H9 (cell line): ENCODE data around the gene IQGAP3. TPM values are rescaled to one million over a fixed set of nuclear protein-coding genes. Genes with fewer than 3 reads are reported as not detected.

Source experiments
- DNase-seq: peaks from one replicate; pipeline ENCODE4 v3.0.0-alpha.2; 2017
- H2AFZ ChIP-seq: one replicate; pipeline ENCODE4 v1.6.1; 2013; ENCODE audit warnings: mild to moderate bottlenecking, low read length, control low read depth, moderate library complexity
- H2AK5ac ChIP-seq: 2 replicates; pipeline ENCODE4 v1.6.1; 2013; ENCODE audit warnings: low read length, control low read depth, mixed read lengths; ENCODE audit not compliant: insufficient read length
- H2BK120ac ChIP-seq: one replicate; pipeline ENCODE4 v1.6.1; 2013; ENCODE audit warnings: low read depth, mild to moderate bottlenecking, low read length, control low read depth, inconsistent platforms; ENCODE audit not compliant: poor library complexity, severe bottlenecking
- H2BK12ac ChIP-seq: 2 replicates; pipeline ENCODE4 v1.6.1; 2013; ENCODE audit warnings: low read length, control low read depth, mixed read lengths, low read depth; ENCODE audit not compliant: insufficient read length
- H2BK15ac ChIP-seq: 2 replicates; pipeline ENCODE4 v1.6.1; 2013; ENCODE audit warnings: low read depth, low read length, control low read depth
- H2BK20ac ChIP-seq: one replicate; pipeline ENCODE4 v1.6.1; 2013; ENCODE audit warnings: low read depth, mild to moderate bottlenecking, low read length, control low read depth, inconsistent platforms; ENCODE audit not compliant: poor library complexity, severe bottlenecking
- H2BK5ac ChIP-seq: 2 replicates; pipeline ENCODE4 v1.6.1; 2013; ENCODE audit warnings: low read length, control low read depth, mixed read lengths; ENCODE audit not compliant: insufficient read length
- H3K14ac ChIP-seq: 2 replicates; pipeline ENCODE4 v1.6.1; 2013; ENCODE audit warnings: low read length, control low read depth; ENCODE audit not compliant: insufficient read depth
- H3K18ac ChIP-seq: 2 replicates; pipeline ENCODE4 v1.6.1; 2013; ENCODE audit warnings: low read depth, mild to moderate bottlenecking, mixed read lengths, low read length, control low read depth; ENCODE audit not compliant: insufficient read length
- H3K23ac ChIP-seq: 2 replicates; pipeline ENCODE4 v1.6.1; 2013; ENCODE audit warnings: low read length, control low read depth, mixed read lengths, low read depth; ENCODE audit not compliant: insufficient read length
- H3K23me2 ChIP-seq: 2 replicates; pipeline ENCODE4 v1.6.1; 2013; ENCODE audit warnings: low read depth, mild to moderate bottlenecking, mixed read lengths, low read length, control low read depth; ENCODE audit not compliant: insufficient read length, poor library complexity, severe bottlenecking
- H3K27ac ChIP-seq: 2 replicates; pipeline ENCODE4 v1.5.1; 2013; ENCODE audit warnings: low read length, control low read depth, mixed read lengths, low read depth; ENCODE audit not compliant: insufficient read length
- H3K27me3 ChIP-seq: 2 replicates; pipeline ENCODE4 v1.6.1; 2013; ENCODE audit warnings: low read length, control low read depth, inconsistent platforms; ENCODE audit not compliant: insufficient read depth
- H3K4ac ChIP-seq: 2 replicates; pipeline ENCODE4 v1.6.1; 2013; ENCODE audit warnings: low read depth, mild to moderate bottlenecking, control low read depth, inconsistent platforms, low read length, moderate library complexity
- H3K4me1 ChIP-seq: 2 replicates; pipeline ENCODE4 v1.6.1; 2013; ENCODE audit warnings: low read length, control low read depth, inconsistent platforms; ENCODE audit not compliant: insufficient read depth
- H3K4me2 ChIP-seq: 2 replicates; pipeline ENCODE4 v1.6.1; 2013; ENCODE audit warnings: low read length, control low read depth, mixed read lengths; ENCODE audit not compliant: insufficient read length, insufficient read depth
- H3K56ac ChIP-seq: 2 replicates; pipeline ENCODE4 v1.6.1; 2013; ENCODE audit warnings: low read depth, mild to moderate bottlenecking, mixed read lengths, low read length, control low read depth; ENCODE audit not compliant: insufficient read length
- H3K79me1 ChIP-seq: 2 replicates; pipeline ENCODE4 v1.6.1; 2013; ENCODE audit warnings: low read depth, mild to moderate bottlenecking, moderate library complexity, low read length, control low read depth, inconsistent platforms; ENCODE audit not compliant: insufficient read depth, poor library complexity, severe bottlenecking
- H3K79me2 ChIP-seq: 2 replicates; pipeline ENCODE4 v1.6.1; 2013; ENCODE audit warnings: low read length, control low read depth, inconsistent platforms; ENCODE audit not compliant: insufficient read depth
- H3K9ac ChIP-seq: 2 replicates; pipeline ENCODE4 v1.6.1; 2013; ENCODE audit warnings: low read length, control low read depth, mixed read lengths; ENCODE audit not compliant: insufficient read length; ENCODE audit errors: extremely low read depth
- H3K9me3 ChIP-seq: one replicate; pipeline ENCODE4 v1.6.1; 2013; ENCODE audit warnings: low read depth, low read length, inconsistent platforms; ENCODE audit not compliant: control insufficient read depth
- H3T11ph ChIP-seq: one replicate; pipeline ENCODE4 v1.6.1; 2013; ENCODE audit warnings: mild to moderate bottlenecking, low read length, control low read depth, inconsistent platforms
- H4K20me1 ChIP-seq: one replicate; pipeline ENCODE4 v1.6.1; 2013; ENCODE audit not compliant: control insufficient read depth, insufficient read length, insufficient read depth
- H4K5ac ChIP-seq: 2 replicates; pipeline ENCODE4 v1.6.1; 2013; ENCODE audit warnings: low read depth, mild to moderate bottlenecking, mixed read lengths, low read length, control low read depth; ENCODE audit not compliant: insufficient read length
- H4K8ac ChIP-seq: replicated peaks from 2 replicates; pipeline ENCODE4 v1.6.1; 2013; ENCODE audit warnings: low read length, control low read depth, mixed read lengths, low read depth; ENCODE audit not compliant: insufficient read length
- H4K91ac ChIP-seq: 2 replicates; pipeline ENCODE4 v1.6.1; 2013; ENCODE audit warnings: low read depth, mild to moderate bottlenecking, moderate library complexity, mixed read lengths, low read length, control low read depth; ENCODE audit not compliant: insufficient read length
- H3K27ac Mint-ChIP-seq, 3 experiments: 2 replicates in 2 of 3; 3 replicates in 1 of 3; pipeline ENCODE4 v1.8.0; 2020 to 2021; ENCODE audit warnings: mixed read lengths in 3 of 3, mild to moderate bottlenecking in 1 of 3, moderate library complexity in 1 of 3
- H3K27me3 Mint-ChIP-seq: 2 replicates; pipeline ENCODE4 v1.8.0; 2021; ENCODE audit warnings: low read depth, mild to moderate bottlenecking, moderate library complexity, mixed read lengths
- H3K36me3 Mint-ChIP-seq, 3 experiments: 2 replicates in 2 of 3; 3 replicates in 1 of 3; pipeline ENCODE4 v1.8.0; 2020 to 2021; ENCODE audit warnings: low read depth in 3 of 3, mixed read lengths in 3 of 3; ENCODE audit not compliant: insufficient read depth in 1 of 3
- H3K4me1 Mint-ChIP-seq, 2 experiments: 2 replicates each; pipeline ENCODE4 v1.8.0; 2020; ENCODE audit warnings: mixed read lengths in 2 of 2
- H3K4me3 Mint-ChIP-seq, 2 experiments: 2 replicates in 1 of 2; 3 replicates in 1 of 2; pipeline ENCODE4 v1.8.0; 2020 to 2021; ENCODE audit warnings: mild to moderate bottlenecking in 2 of 2, mixed read lengths in 2 of 2, moderate library complexity in 1 of 2
- H3K9me3 Mint-ChIP-seq, 2 experiments: 2 replicates in 1 of 2; 3 replicates in 1 of 2; pipeline ENCODE4 v1.8.0; 2020; ENCODE audit warnings: mild to moderate bottlenecking in 2 of 2, mixed read lengths in 2 of 2, moderate library complexity in 1 of 2
- WGBS: extraction: QIAGEN DNeasy Blood & Tissue Kit; methylation state at CpG from one replicate; pipeline ENCODE4 v1.1.7; 2013; ENCODE audit warnings: missing lambda C conversion rate, low lambda C conversion rate, mixed read lengths; ENCODE audit not compliant: insufficient read length; ENCODE audit errors: extremely low coverage; 5-methylcytosine and 5-hydroxymethylcytosine counted together
- total RNA-seq: library from RNA; stranded (reverse); gene quantifications from 2 replicates; pipeline ENCODE4 v1.2.1, GENCODE V29; 2021
- TF ChIP-seq, protein P1 (sequence below): fragments of 200-600 bp; sonication (generic); conservative IDR thresholded peaks from 3 replicates; pipeline ENCODE4 v1.8.0; 2021; ENCODE audit warnings: antibody characterized with exemption, mild to moderate bottlenecking

Gene IQGAP3
- total RNA-seq, 1 experiment from 2014 or later = 24.5 TPM

DNA sequence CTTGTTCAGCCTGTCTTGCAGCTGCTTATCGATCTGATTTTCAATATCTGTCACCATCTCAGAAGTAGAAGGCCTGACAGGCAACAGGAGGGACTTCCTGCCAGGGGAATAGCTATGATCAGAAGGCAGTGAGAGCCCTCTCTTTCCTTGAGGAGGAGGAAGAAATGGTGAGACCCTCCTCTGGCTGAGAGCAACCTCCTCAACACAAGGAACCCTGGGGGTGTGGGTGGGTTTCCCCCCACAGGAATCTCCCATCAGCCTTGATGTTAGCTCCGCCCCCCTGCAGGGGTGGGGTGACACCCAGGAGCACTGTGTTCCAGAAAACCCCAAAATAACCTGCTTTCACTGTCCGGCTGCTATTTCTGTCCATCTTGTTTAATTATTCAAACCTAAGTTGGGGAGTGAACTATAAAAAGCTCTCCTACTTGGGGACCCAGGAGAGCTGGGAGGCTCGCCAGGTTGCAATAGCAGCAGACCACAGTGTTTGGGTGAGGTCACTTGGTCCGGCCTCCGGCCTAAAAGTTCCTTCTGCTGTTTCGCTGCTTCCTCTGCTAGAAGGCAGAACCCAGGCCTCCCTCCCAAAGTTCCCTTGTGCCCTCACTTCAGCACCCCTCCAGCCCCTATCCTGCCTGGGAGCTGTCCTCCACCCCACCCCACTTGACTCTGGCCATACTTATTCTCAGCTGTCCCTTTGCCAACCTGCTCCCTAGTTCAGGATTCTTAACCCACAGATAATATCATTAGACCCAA, 64.0 kb downstream of the IQGAP3 start:
- Histone ChIP-seq H3K79me1 (no peaks in the 10 kb centered on the region), H2BK120ac (no peak overlapping the region), H3K27ac (no peak overlapping the region), H3K9me3 (no peaks in the 10 kb centered on the region), H4K91ac (no peak overlapping the region), H2AK5ac (no peak overlapping the region), H3K23me2 (no peaks in the 10 kb centered on the region), H3K9ac (no peak overlapping the region), H4K20me1 (no peaks in the 10 kb centered on the region), H2BK5ac (no peak overlapping the region), H4K8ac (no peak overlapping the region), H2AFZ (no peak overlapping the region), H2BK15ac (no peak overlapping the region), H3K23ac (no peak overlapping the region), H2BK20ac (no peak overlapping the region), H3K4ac (no peak overlapping the region), H3K79me2 (no peaks in the 10 kb centered on the region), H4K5ac (no peak overlapping the region), H3K56ac (no peak overlapping the region), H3K14ac (no peak overlapping the region; the same call in 1 of the 2 replicates), H3K4me1 (peaks cover 13% of the 10 kb centered on the region), H3T11ph (no peak overlapping the region), H3K27me3 (no peaks in the 10 kb centered on the region), H3K18ac (no peak overlapping the region), H2BK12ac (no peak overlapping the region), H3K4me2 (no peak overlapping the region)
- H3K36me3 Mint-ChIP-seq = no peaks in the 10 kb centered on the region
- no CpG with 5 or more reads among the region's 7 CpGs for WGBS
- peaks cover 23% of the 10 kb centered on the region for H3K27me3 Mint-ChIP-seq
- H3K9me3 Mint-ChIP-seq = no peaks in the 10 kb centered on the region
- TF ChIP-seq, protein P1, sequence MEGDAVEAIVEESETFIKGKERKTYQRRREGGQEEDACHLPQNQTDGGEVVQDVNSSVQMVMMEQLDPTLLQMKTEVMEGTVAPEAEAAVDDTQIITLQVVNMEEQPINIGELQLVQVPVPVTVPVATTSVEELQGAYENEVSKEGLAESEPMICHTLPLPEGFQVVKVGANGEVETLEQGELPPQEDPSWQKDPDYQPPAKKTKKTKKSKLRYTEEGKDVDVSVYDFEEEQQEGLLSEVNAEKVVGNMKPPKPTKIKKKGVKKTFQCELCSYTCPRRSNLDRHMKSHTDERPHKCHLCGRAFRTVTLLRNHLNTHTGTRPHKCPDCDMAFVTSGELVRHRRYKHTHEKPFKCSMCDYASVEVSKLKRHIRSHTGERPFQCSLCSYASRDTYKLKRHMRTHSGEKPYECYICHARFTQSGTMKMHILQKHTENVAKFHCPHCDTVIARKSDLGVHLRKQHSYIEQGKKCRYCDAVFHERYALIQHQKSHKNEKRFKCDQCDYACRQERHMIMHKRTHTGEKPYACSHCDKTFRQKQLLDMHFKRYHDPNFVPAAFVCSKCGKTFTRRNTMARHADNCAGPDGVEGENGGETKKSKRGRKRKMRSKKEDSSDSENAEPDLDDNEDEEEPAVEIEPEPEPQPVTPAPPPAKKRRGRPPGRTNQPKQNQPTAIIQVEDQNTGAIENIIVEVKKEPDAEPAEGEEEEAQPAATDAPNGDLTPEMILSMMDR = no peak
- H3K4me1 Mint-ChIP-seq = peaks cover 35 to 54% of the 10 kb centered on the region in 2 experiments
- H3K27ac Mint-ChIP-seq = no peak overlapping the region
- no peak for DNase-seq
- peak overlapping the region in 1 of 2 experiments; percentile 27; a peak in 1 of 5 replicates for H3K4me3 Mint-ChIP-seq
